Keratinocyte (primary cell): Measurements from ENCODE around the gene FNDC11.

Experiments used
- EZH2 ChIP-seq: IDR thresholded peaks from one replicate; pipeline ENCODE4 v1.6.1; 2012; ENCODE audit warnings: inconsistent platforms, mild to moderate bottlenecking, low read length, moderate library complexity
- TF ChIP-seq, protein P1 (sequence below), 3 experiments: IDR thresholded peaks in 1 of 3; conservative IDR thresholded peaks in 1 of 3; optimal IDR thresholded peaks in 1 of 3; 2 replicates in 2 of 3; 3 replicates in 1 of 3; pipeline versions ENCODE3 to v1.5.1; 2011; ENCODE audit warnings: low read length in 3 of 3, mild to moderate bottlenecking in 3 of 3, moderate library complexity in 2 of 3, control low read depth in 1 of 3, inconsistent platforms in 1 of 3; ENCODE audit not compliant: insufficient read depth in 2 of 3; ENCODE audit errors: extremely low read depth in 1 of 3

DNA sequence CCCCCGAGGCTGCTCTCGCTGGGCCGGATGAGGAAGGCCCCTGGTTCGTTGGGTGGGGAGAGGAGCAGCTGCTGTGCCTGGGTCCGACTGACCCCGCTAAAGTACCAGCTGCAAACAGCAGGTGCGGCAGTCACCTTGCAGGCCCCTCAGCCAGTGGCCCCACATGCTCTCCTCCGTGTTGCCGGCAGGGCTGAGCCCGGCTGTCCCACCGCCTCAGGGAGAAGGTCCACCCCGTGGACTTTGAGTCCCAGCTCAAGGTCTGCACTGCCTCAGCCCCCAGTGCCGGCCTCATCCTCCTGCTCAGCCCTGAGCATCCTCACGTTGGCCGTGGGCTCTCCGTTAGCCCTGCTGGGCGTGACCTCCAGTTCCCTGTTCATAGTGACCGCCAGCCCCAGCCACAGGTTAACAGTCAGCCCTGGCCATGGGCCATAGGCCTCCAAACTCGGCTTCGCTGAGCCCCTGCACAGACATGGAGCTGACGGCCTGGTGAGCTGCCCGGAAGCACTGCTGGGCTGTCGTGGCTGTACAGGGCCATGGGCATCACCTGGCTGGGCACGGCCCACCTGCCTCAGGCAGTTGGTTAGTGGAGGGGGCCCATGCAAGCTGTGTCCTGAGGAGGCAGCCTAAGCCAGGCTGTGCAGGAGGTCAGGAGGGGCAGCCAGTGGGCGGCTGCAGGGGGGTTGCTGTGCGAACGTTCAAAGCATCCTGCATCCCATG, 9.6 kb upstream of the FNDC11 start:
- TF ChIP-seq, protein P1, sequence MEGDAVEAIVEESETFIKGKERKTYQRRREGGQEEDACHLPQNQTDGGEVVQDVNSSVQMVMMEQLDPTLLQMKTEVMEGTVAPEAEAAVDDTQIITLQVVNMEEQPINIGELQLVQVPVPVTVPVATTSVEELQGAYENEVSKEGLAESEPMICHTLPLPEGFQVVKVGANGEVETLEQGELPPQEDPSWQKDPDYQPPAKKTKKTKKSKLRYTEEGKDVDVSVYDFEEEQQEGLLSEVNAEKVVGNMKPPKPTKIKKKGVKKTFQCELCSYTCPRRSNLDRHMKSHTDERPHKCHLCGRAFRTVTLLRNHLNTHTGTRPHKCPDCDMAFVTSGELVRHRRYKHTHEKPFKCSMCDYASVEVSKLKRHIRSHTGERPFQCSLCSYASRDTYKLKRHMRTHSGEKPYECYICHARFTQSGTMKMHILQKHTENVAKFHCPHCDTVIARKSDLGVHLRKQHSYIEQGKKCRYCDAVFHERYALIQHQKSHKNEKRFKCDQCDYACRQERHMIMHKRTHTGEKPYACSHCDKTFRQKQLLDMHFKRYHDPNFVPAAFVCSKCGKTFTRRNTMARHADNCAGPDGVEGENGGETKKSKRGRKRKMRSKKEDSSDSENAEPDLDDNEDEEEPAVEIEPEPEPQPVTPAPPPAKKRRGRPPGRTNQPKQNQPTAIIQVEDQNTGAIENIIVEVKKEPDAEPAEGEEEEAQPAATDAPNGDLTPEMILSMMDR (optimal IDR thresholded peaks at IDR 0.05 in 1 of 3, IDR thresholded peaks at IDR 0.05 in 1 of 3, conservative IDR thresholded peaks at IDR 0.05 in 1 of 3; ENCODE audit: extremely low read depth in 1 of 3, insufficient read depth in 2 of 3, low read length in 3 of 3) = no peak
- no peak for TF ChIP-seq EZH2
